K562 (cell line): ENCODE data around the gene DCAF11. TPM values are rescaled to one million over a fixed set of nuclear protein-coding genes. Genes with fewer than 3 reads are reported as not detected.

Experiments
- BCLAF1 ChIP-seq, 2 experiments: fragments of 450-650 bp in 1 of 2; IDR thresholded peaks; 2 replicates each; pipeline ENCODE4 v1.6.1; 2011 to 2017; ENCODE audit warnings: low read depth in 2 of 2, antibody characterized with exemption in 1 of 2, borderline replicate concordance in 1 of 2, low read length in 1 of 2, mild to moderate bottlenecking in 1 of 2, mixed read lengths in 1 of 2; ENCODE audit not compliant: control insufficient read depth in 1 of 2
- CC2D1A ChIP-seq: fragments of 450-650 bp; IDR thresholded peaks from 2 replicates; pipeline ENCODE4 v1.6.1; 2017; ENCODE audit warnings: mild to moderate bottlenecking
- FOXA1 ChIP-seq: fragments of 450-650 bp; IDR thresholded peaks from 2 replicates; pipeline ENCODE4 v1.6.1; 2016; ENCODE audit warnings: mild to moderate bottlenecking, borderline replicate concordance
- GTF2F1 ChIP-seq: IDR thresholded peaks from 2 replicates; pipeline ENCODE4 v1.6.1; 2011; ENCODE audit warnings: low read depth, low read length, improper control_type of control experiment
- POLR2B ChIP-seq: fragments of 450-650 bp; IDR thresholded peaks from 2 replicates; pipeline ENCODE4 v1.6.1; 2018; ENCODE audit warnings: low read depth; ENCODE audit not compliant: partially characterized antibody
- PRDM10 ChIP-seq: fragments of 450-650 bp; IDR thresholded peaks from 2 replicates; pipeline ENCODE4 v1.6.1; 2018; ENCODE audit not compliant: partially characterized antibody
- RAD51 ChIP-seq: fragments of 450-650 bp; IDR thresholded peaks from 2 replicates; pipeline ENCODE4 v1.7.1; 2016; ENCODE audit warnings: low read depth, mild to moderate bottlenecking, borderline replicate concordance
- RBM17 ChIP-seq: fragments of 200-400 bp; formaldehyde crosslinking; IDR thresholded peaks from 2 replicates; pipeline ENCODE4 v1.6.1; 2017; ENCODE audit warnings: low read depth, mild to moderate bottlenecking, low read length, borderline replicate concordance
- TBL1XR1 ChIP-seq, 2 experiments: IDR thresholded peaks; 2 replicates each; pipeline ENCODE4 v1.6.1; 2012; ENCODE audit warnings: improper control_type of control experiment in 2 of 2, low read length in 2 of 2, mild to moderate bottlenecking in 1 of 2
- ZBTB40 ChIP-seq, 2 experiments: fragments of 450-650 bp in 1 of 2; sonication (generic) in 1 of 2; formaldehyde crosslinking in 1 of 2; IDR thresholded peaks; 2 replicates each; pipeline versions ENCODE4 v1.7.1 to v1.9.0; 2016 to 2022; ENCODE audit warnings: inconsistent platforms in 1 of 2, mild to moderate bottlenecking in 1 of 2, missing genetic modification reagents in 1 of 2
- polyA plus RNA-seq, 8 experiments: library from polyadenylated mRNA; depleted of rRNA in 4 of 8; stranded (reverse) in 5 of 8; unstranded in 3 of 8; fragments of >200 nt; fragmentation: Nextera tagmentation in 2 of 8; fragmentation: Illumina TruSeq in 1 of 8; extraction: Ambion mirVana in 2 of 8; extraction: Trizol in 1 of 8; gene quantifications; 2 replicates each; pipeline versions ENCODE4 v1.2.1 to v1.2.3, GENCODE V29; 2011 to 2014; ENCODE audit warnings: inconsistent platforms in 1 of 8, missing spikeins in 1 of 8
- total RNA-seq, 7 experiments: library from RNA; depleted of rRNA in 6 of 7; stranded (reverse); fragments of >200 nt in 6 of 7; fragmentation: Illumina TruSeq in 2 of 7; extraction: Trizol in 2 of 7; gene quantifications; 2 replicates each; pipeline versions ENCODE4 v1.2.1 to v1.2.3, GENCODE V29; 2011 to 2021; ENCODE audit warnings: low replicate concordance in 1 of 7

Gene DCAF11
- total and polyA plus RNA-seq, 9 of the 15 experiments (the other 6 are each of a cell fraction or from before 2014, with no cell fraction given), result 8.5 to 46.2 (median 36.4) TPM

GRCh38 chr14:24093207-24093900, 21.2 kb upstream of the DCAF11 start (continued):
- TF ChIP-seq PRDM10, result peak; percentile 69
- TF ChIP-seq POLR2B, result peak; percentile 8
- no peak for TF ChIP-seq CC2D1A
- 0 out of 2 replicates have a peak, but pooled peaks have one; percentile 23 for TF ChIP-seq ZBTB40 (IDR thresholded peaks at IDR 0.05)
- no peak for TF ChIP-seq ZBTB40 (CRISPR knock-in tag; IDR thresholded peaks at IDR 0.05)
- TF ChIP-seq TBL1XR1 (IDR thresholded peaks at IDR 0.05; ENCODE audit: low read length in 2 of 2), result no peak
- TF ChIP-seq BCLAF1 (IDR thresholded peaks at IDR 0.05; ENCODE audit: borderline replicate concordance in 1 of 2, control insufficient read depth in 1 of 2, low read depth in 2 of 2, low read length in 1 of 2), result no peak
- no peak for TF ChIP-seq GTF2F1
- TF ChIP-seq RBM17, result no peak
- TF ChIP-seq FOXA1, result no peak
- no peak for TF ChIP-seq RAD51
